Activated effector memory CD4-positive, alpha-beta T cell treated with anti-CD3 and anti-CD28 coated beads, Interleukin-2, amount 50 U/mL, for 16 hours (primary cell): ENCODE data around the gene TGFB1.
"Not testable (repeated sequence)": the region's sequence is repeated elsewhere in the genome, so short reads cannot be mapped to it uniquely, and the experiment has no call there.

ENCODE experiments used
- DNase-seq: peaks from one replicate; pipeline ENCODE4 v3.0.0-alpha.2; 2020

TGFB1 gene

DNA sequence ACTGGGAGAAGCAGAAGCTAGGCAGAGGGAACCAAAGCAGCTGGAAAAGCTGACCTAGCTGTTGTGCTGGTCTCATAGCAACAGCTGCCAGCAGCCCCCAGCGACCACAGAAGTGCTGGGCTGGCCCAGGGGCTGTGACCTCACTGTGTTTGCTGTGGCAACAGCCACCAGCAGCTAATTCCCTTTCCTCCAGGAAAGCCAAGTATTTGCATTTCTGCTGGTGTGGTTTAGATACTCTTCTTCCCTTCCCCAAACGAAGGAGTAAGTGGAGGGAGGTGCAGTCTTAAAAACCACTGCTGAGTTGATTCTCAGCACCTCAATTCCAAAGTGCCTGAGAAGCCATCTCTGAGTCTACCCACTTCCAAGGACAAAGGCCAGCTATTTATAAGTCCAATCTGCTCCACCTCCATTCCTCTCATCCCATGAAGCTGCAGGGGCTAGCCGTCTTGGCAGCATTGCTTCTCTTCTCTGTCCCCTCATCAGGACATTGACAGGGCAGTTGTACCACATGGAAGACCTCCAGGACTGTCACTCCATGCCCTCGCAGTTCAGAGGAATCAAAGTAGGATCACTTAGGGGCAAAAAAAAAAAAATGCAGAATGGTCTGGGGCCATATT is 55.3 kb downstream of the TGFB1 start:
- DNase-seq: peak; percentile 81

DNA sequence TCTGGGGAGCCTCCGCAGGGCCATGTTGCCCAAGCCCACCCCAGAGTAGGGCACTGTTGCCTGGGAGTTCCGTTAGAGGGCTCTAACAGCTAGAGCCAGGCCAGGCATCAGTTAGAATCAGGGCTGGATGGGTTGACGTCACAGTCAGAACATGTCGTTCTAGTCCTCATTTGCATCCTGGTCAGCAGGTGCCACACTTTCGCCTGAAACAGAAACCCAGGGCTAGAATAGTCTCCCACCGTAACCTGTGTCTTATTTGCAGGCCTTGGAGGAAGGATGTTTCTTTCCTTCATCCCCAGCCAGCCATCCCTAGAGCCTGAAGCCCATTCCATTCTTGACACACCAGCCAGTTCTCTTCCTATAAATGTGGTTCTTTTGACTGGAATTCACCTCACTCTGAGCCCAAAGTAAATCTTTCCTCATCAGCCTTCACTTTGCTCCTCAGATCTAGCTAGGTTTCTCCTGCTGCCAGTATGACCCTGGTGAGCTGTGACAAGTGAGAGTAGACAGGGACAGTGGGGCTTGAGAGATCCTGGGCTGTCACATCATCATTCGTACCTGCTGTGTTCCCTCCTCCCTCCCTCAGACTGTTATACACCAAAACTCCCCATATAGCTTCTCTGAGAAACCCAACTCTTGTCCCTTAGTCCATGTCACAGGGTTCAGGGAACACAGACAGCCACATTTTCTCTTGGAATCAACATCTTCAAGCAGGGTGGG is 55.9 kb downstream of the TGFB1 start:
- DNase-seq: peak; percentile 72

DNA sequence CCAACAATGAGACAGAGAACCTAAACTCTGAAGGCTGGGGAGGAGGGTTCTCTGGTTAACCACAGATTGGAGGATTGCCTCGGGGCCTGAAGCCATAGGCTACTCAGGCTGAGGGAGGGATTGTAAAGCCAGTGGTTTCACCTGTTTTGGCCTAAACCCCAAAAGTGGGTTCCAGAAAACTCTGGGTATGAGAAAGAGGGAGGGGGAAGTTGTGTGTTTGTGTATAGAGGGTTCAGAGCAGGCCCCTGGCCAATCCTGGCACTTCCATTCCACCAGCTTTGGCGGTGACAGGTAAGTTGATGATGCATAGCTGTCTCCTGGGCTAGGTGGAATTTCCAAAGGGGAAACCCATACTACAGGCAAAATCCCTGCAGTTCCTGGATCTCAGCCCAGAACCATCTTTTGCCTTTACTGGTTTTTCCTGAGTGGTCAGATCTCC is 57.3 kb downstream of the TGFB1 start:
- DNase-seq: peak; percentile 66

DNA sequence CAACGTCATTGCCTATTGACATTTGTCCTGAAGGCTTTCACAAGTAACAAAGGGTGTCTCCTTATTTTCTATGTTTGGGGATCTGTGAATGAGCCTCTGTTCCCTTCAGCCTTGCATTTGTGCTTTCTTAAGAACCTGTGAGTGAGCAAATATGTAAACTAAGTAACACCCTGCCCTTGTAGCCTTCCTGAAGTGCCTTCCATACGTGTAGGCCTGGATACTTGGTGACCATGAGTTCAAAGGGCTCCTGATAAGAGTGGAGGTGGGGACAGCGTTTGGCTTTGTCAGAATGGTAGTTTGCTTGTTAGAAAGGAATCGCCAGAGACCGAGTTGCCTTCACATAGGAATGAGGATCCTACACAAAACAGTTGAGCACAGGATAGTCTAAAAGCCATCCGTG is 58.2 kb downstream of the TGFB1 start:
- no peak for DNase-seq

DNA sequence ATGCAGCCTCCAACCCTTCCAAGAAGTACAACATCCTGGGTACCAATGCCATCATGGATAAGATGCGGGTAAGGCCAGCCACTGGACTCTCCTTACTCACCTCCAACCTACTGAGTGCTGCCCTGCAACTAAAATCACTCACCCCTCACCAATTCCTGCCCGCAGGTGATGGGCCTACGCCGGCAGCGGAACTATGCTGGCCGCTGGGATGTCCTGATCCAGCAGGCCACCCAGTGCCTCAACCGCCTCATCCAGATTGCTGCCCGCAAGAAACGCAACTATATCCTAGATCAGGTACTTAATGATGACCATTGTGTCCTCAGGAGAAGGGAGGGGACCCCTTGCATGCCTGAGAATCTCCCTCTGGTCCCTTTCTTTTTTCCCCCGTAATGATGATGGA is 59.3 kb downstream of the TGFB1 start:
- no peak for DNase-seq

DNA sequence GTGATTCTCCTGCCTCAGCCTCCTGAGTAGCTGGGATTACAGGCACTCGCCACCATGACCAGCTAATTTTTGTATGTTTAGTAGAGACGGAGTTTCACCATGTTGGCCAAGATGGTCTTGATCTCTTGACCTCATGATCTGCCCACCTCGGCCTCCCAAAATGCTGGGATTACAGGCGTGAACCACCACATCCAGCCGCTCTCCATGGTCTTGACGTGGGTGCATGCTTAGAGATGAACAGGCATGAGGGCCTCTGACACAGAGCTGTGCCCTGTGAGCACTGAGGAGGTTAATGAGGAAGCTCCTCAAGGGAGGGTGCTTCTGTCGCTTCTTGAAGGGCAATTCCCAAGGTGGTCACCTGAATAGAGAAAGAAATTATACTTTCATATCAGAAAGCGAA is 63.9 kb downstream of the TGFB1 start:
- DNase-seq: not testable (repeated sequence)

DNA sequence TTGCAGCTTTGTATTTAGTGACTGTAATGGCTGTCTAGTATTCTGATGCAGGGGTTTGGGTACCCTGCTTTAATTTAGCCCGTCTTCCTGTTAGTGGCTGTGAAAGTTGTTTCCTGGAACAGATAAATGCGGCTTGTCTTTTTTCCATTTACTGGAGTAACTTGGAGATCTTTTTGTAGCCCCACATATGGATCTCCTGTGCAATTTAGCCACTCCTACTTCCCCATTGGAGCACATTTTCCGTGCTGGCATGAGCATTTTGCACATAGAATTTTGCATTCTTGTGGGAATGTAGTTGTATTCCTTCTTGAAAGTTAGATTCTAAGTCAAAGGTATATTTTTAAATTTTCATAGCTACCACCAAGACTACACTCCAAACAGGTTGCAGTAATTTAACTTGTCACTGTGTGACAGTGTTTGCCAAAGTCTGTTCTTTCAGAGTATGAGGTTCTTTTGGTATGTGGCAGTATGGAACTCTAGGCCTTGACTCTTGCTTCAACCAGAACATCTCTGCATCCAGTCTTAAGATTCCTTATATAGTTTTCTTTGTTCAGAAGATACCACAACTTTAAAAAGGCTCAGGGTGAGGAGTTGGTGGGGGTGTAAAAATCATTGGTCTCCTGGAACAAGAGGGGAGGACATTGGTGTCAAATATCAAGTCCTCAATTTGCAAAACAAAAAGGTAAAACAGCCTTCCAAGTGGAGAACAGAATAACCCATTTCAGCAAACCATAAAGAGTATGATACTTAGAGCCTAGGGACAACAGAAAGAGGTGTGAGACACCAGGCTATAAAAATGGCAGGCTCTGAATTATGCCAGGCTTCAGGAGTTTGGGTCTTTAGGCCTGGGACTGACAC is 64.8 kb downstream of the TGFB1 start:
- DNase-seq: no peak
